ENCODE measurements around the gene EMC1.
"Not testable (repeated sequence)": the region's sequence is repeated elsewhere in the genome, so short reads cannot be mapped to it uniquely, and the experiment has no call there.

Gene EMC1

DNA sequence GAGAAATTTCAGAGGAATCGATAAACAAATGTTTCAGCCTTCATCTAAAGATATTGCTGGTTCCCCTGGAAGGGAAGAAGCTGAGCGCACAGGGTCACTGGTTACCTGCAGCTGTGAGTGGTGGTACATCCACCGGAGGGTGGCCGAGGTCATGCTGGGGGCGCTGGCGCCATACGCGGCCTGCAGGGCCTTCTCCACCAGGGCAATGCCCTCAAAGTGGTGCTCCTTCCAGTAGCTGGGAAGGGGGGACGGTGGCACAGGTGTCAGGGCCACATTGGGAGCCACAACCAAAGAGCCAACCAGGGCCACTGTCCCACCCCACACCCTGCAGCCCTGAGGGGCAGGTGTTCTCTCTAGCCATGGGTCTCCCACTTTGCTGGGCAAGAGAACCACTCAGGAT is 32.6 kb upstream of the EMC1 start:
- H3K9me3 ChIP-seq (ENCODE audit: control insufficient read depth, low read length) = no peaks in the 10 kb centered on the region
- DNase-seq = no peak
- no peaks in the 10 kb centered on the region for H3K36me3 ChIP-seq (ENCODE audit: control insufficient read depth, insufficient read depth, low read length)
- no peak overlapping the region for H3K27ac ChIP-seq (ENCODE audit: insufficient read depth, low read length, poor library complexity, severe bottlenecking)
- no peak overlapping the region for H3K4me3 ChIP-seq (ENCODE audit: insufficient read depth, low read depth, low read length, poor library complexity, severe bottlenecking)
- peaks cover under 1% of the 10 kb centered on the region for H3K4me1 ChIP-seq (ENCODE audit: control insufficient read depth, insufficient read depth, low read length, poor library complexity, severe bottlenecking)
- H3K27me3 ChIP-seq (replicated peaks; ENCODE audit: control insufficient read depth, insufficient read depth, low read length, poor library complexity, severe bottlenecking) = no peaks in the 10 kb centered on the region

- Histone ChIP-seq H3K9me3 (ENCODE audit: control insufficient read depth, low read length) (no peaks in the 10 kb centered on the region), H3K27ac (ENCODE audit: insufficient read depth, low read length, poor library complexity, severe bottlenecking) (no peak overlapping the region), H3K36me3 (ENCODE audit: control insufficient read depth, insufficient read depth, low read length) (no peaks in the 10 kb centered on the region), H3K27me3 (replicated peaks; ENCODE audit: control insufficient read depth, insufficient read depth, low read length, poor library complexity, severe bottlenecking) (no peaks in the 10 kb centered on the region), H3K4me1 (ENCODE audit: control insufficient read depth, insufficient read depth, low read length, poor library complexity, severe bottlenecking) (no peaks in the 10 kb centered on the region), H3K4me3 (ENCODE audit: insufficient read depth, low read depth, low read length, poor library complexity, severe bottlenecking) (no peak overlapping the region)
- DNase-seq = no peak
Measured at GRCh38 chr1:19274636-19275035, 23.3 kb upstream of the EMC1 start.

GRCh38 chr1:19273844-19274531 is 22.7 kb upstream of the EMC1 start:
- not testable (repeated sequence) for DNase-seq; H3K27ac ChIP-seq (ENCODE audit: insufficient read depth, low read length, poor library complexity, severe bottlenecking); H3K9me3 ChIP-seq (ENCODE audit: control insufficient read depth, low read length); H3K27me3 ChIP-seq (replicated peaks; ENCODE audit: control insufficient read depth, insufficient read depth, low read length, poor library complexity, severe bottlenecking); H3K4me1 ChIP-seq (ENCODE audit: control insufficient read depth, insufficient read depth, low read length, poor library complexity, severe bottlenecking); H3K4me3 ChIP-seq (ENCODE audit: insufficient read depth, low read depth, low read length, poor library complexity, severe bottlenecking); H3K36me3 ChIP-seq (ENCODE audit: control insufficient read depth, insufficient read depth, low read length)

- no peaks in the 10 kb centered on the region for H3K36me3 ChIP-seq (ENCODE audit: control insufficient read depth, insufficient read depth, low read length)
- H3K27ac ChIP-seq (ENCODE audit: insufficient read depth, low read length, poor library complexity, severe bottlenecking) = no peak overlapping the region
- H3K4me3 ChIP-seq (ENCODE audit: insufficient read depth, low read depth, low read length, poor library complexity, severe bottlenecking) = no peak overlapping the region
- no peaks in the 10 kb centered on the region for H3K27me3 ChIP-seq (replicated peaks; ENCODE audit: control insufficient read depth, insufficient read depth, low read length, poor library complexity, severe bottlenecking)
- H3K9me3 ChIP-seq (ENCODE audit: control insufficient read depth, low read length) = no peaks in the 10 kb centered on the region
- DNase-seq = no peak
- H3K4me1 ChIP-seq (ENCODE audit: control insufficient read depth, insufficient read depth, low read length, poor library complexity, severe bottlenecking) = no peaks in the 10 kb centered on the region
Measured at GRCh38 chr1:19273106-19273843, 22.0 kb upstream of the EMC1 start.

GRCh38 chr1:19272064-19272463 is 20.7 kb upstream of the EMC1 start:
- H3K4me3 ChIP-seq (ENCODE audit: insufficient read depth, low read depth, low read length, poor library complexity, severe bottlenecking) = no peak overlapping the region
- no peaks in the 10 kb centered on the region for H3K4me1 ChIP-seq (ENCODE audit: control insufficient read depth, insufficient read depth, low read length, poor library complexity, severe bottlenecking)
- H3K9me3 ChIP-seq (ENCODE audit: control insufficient read depth, low read length) = no peaks in the 10 kb centered on the region
- no peaks in the 10 kb centered on the region for H3K36me3 ChIP-seq (ENCODE audit: control insufficient read depth, insufficient read depth, low read length)
- no peak overlapping the region for H3K27ac ChIP-seq (ENCODE audit: insufficient read depth, low read length, poor library complexity, severe bottlenecking)
- H3K27me3 ChIP-seq (replicated peaks; ENCODE audit: control insufficient read depth, insufficient read depth, low read length, poor library complexity, severe bottlenecking) = no peaks in the 10 kb centered on the region
- no peak for DNase-seq

DNA sequence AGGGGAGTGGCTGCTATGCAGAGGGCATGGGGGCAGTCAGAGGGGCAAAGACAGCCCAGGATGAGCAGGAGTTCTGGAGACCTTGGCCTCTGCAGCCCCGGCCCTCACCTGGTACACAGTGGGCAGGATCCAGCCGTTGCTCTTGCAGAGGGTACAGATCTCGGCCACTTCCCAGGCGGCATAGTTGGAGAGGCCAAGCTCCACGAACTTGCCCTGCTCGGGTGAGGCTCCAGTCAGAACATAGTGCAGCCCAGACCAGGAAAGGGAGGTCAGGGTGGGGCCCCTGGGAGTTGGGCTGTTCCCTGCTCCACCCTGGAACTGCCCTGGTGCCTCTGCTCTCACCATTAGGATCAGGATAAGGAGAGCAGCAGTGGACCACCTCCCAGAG is 19.0 kb upstream of the EMC1 start:
- H3K4me1 ChIP-seq (ENCODE audit: control insufficient read depth, insufficient read depth, low read length, poor library complexity, severe bottlenecking); DNase-seq; H3K27me3 ChIP-seq (replicated peaks; ENCODE audit: control insufficient read depth, insufficient read depth, low read length, poor library complexity, severe bottlenecking): not testable (repeated sequence)

GRCh38 chr1:19269427-19270342 is 18.4 kb upstream of the EMC1 start:
- H3K27ac ChIP-seq (ENCODE audit: insufficient read depth, low read length, poor library complexity, severe bottlenecking); H3K27me3 ChIP-seq (replicated peaks; ENCODE audit: control insufficient read depth, insufficient read depth, low read length, poor library complexity, severe bottlenecking); H3K4me1 ChIP-seq (ENCODE audit: control insufficient read depth, insufficient read depth, low read length, poor library complexity, severe bottlenecking); DNase-seq; H3K9me3 ChIP-seq (ENCODE audit: control insufficient read depth, low read length); H3K4me3 ChIP-seq (ENCODE audit: insufficient read depth, low read depth, low read length, poor library complexity, severe bottlenecking); H3K36me3 ChIP-seq (ENCODE audit: control insufficient read depth, insufficient read depth, low read length): not testable (repeated sequence)

More for the DNA sequence above, 19.0 kb upstream of the EMC1 start:
- H3K27ac ChIP-seq (ENCODE audit: insufficient read depth, low read length, poor library complexity, severe bottlenecking); H3K36me3 ChIP-seq (ENCODE audit: control insufficient read depth, insufficient read depth, low read length); H3K9me3 ChIP-seq (ENCODE audit: control insufficient read depth, low read length); H3K4me3 ChIP-seq (ENCODE audit: insufficient read depth, low read depth, low read length, poor library complexity, severe bottlenecking): not testable (repeated sequence)

DNA sequence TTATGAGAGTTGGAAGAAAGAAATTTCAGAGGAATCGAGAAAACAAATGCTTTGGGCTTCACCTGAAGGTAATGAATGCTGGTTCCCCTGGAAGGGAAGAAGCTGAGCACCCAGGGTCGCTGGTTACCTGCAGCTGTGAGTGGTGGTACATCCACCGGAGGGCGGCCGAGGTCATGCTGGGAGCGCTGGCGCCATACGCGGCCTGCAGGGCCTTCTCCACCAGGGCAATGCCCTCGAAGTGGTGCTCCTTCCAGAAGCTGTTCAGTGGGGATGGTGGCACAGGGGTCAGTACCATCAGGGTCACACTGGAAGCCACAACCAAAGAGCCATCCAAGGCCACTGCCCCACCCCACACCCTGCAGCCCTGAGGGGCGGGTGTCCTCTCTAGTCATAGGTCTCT is 17.1 kb upstream of the EMC1 start:
- Histone ChIP-seq H3K27me3 (replicated peaks; ENCODE audit: control insufficient read depth, insufficient read depth, low read length, poor library complexity, severe bottlenecking) (no peaks in the 10 kb centered on the region), H3K27ac (ENCODE audit: insufficient read depth, low read length, poor library complexity, severe bottlenecking) (no peak overlapping the region), H3K4me1 (ENCODE audit: control insufficient read depth, insufficient read depth, low read length, poor library complexity, severe bottlenecking) (no peaks in the 10 kb centered on the region), H3K4me3 (ENCODE audit: insufficient read depth, low read depth, low read length, poor library complexity, severe bottlenecking) (no peak overlapping the region), H3K36me3 (ENCODE audit: control insufficient read depth, insufficient read depth, low read length) (no peaks in the 10 kb centered on the region), H3K9me3 (ENCODE audit: control insufficient read depth, low read length) (no peaks in the 10 kb centered on the region)
- DNase-seq = no peak

DNA sequence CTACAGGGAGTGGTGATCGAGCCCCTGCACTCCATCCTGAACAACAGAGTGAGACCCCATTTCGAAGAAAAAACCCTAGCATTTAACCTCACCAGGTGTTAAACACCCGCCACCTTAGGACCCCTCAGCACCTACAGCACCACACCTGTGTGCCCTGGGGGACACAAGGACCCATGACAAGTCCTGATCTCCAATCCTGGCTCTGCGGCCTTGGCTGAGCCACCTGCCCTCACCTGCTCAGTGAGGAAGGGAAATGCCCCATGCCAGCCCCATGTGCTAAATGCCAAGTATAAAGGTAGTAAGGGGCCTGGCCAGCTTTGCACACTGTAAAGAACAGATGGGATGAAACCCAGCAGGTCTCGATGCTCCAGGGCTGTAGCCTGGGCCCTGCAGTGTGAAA is 11.4 kb upstream of the EMC1 start:
- Histone ChIP-seq H3K27ac (ENCODE audit: insufficient read depth, low read length, poor library complexity, severe bottlenecking) (no peak overlapping the region), H3K4me3 (ENCODE audit: insufficient read depth, low read depth, low read length, poor library complexity, severe bottlenecking) (no peak overlapping the region), H3K4me1 (ENCODE audit: control insufficient read depth, insufficient read depth, low read length, poor library complexity, severe bottlenecking) (no peaks in the 10 kb centered on the region), H3K27me3 (replicated peaks; ENCODE audit: control insufficient read depth, insufficient read depth, low read length, poor library complexity, severe bottlenecking) (no peaks in the 10 kb centered on the region), H3K9me3 (ENCODE audit: control insufficient read depth, low read length) (no peaks in the 10 kb centered on the region), H3K36me3 (ENCODE audit: control insufficient read depth, insufficient read depth, low read length) (peaks cover 26% of the 10 kb centered on the region)
- DNase-seq = no peak

DNA sequence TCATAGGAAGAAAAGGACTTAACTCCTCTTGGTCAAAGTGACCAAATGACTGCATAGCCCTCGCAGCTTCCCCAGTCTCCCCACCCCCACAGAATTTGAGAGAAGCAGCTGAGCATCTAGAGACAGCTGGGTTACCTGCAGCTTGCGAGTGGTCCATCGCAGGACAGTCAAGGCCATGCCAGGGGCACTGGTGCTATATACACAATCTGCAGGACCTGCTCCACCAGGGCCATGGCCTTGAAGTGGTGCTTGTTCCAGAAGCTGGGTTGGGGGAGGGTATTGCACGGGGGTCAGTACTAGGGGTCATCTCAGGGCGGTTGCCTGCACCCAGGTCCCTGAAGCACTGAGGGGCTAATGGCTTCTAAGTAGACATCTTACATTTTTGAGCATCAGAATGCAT is 10.7 kb upstream of the EMC1 start:
- H3K4me1 ChIP-seq (ENCODE audit: control insufficient read depth, insufficient read depth, low read length, poor library complexity, severe bottlenecking) = no peaks in the 10 kb centered on the region
- no peak for DNase-seq

More for the DNA sequence above, 10.7 kb upstream of the EMC1 start:
- H3K9me3 ChIP-seq (ENCODE audit: control insufficient read depth, low read length) = no peaks in the 10 kb centered on the region
- no peaks in the 10 kb centered on the region for H3K27me3 ChIP-seq (replicated peaks; ENCODE audit: control insufficient read depth, insufficient read depth, low read length, poor library complexity, severe bottlenecking)
- H3K27ac ChIP-seq (ENCODE audit: insufficient read depth, low read length, poor library complexity, severe bottlenecking) = no peak overlapping the region
- H3K36me3 ChIP-seq (ENCODE audit: control insufficient read depth, insufficient read depth, low read length) = peaks cover 33% of the 10 kb centered on the region
- no peak overlapping the region for H3K4me3 ChIP-seq (ENCODE audit: insufficient read depth, low read depth, low read length, poor library complexity, severe bottlenecking)
